NCI-H748 (cell line): ENCODE results near the gene ATF7.
A peak's percentile ranks its signal among the peaks of the same experiment; 100 is the strongest.
"Not testable (repeated sequence)": the region's sequence is repeated elsewhere in the genome, so short reads cannot be mapped to it uniquely, and the experiment has no call there.

Experiments used
- DNase-seq: peaks from one replicate; lab custom pipeline; 2025; ENCODE audit not compliant: unreplicated experiment; lab: John Stamatoyannopoulos, UW

ATF7 gene

DNA sequence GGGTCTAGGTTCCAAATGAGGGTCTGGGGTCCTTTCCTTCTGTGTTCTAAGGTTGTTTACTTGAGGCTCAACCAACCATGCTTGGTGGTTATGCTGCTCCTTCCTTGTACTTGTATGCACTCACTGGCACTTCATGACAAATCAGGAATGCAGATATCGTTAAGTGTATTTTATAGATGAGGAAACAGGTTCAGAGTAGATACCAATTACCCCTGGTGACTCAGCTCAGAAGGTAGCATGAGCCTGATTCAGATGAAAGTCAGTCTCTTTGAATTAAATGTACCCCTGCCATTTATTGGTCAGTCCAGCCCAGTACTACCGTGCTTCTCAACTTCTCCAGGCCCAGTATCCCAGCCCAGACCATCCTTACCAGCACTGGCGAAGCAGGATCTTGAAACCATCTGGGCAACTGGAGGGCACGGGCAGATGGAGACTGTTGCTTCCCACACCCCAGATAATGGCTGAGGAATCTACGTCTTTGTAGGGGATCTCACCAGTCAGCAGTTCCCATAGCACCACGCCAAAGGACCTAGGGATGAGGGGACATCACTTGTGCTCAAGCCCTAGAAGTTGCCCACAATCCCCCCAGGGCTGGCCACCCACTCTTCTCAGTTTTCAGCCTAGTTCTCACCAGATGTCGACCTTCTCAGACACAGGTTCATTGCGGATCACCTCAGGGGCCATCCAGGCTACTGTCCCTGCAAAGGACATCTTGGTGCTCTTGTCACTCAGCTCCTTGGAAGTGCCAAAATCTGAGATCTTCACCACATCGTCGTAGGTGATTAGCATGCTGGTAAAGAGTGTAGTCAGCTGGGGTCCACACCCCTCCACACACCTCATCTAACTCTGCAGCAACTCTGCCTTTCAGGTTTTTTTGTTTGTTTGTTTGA, 141.3 kb downstream of the ATF7 start:
- no peak for DNase-seq

DNA sequence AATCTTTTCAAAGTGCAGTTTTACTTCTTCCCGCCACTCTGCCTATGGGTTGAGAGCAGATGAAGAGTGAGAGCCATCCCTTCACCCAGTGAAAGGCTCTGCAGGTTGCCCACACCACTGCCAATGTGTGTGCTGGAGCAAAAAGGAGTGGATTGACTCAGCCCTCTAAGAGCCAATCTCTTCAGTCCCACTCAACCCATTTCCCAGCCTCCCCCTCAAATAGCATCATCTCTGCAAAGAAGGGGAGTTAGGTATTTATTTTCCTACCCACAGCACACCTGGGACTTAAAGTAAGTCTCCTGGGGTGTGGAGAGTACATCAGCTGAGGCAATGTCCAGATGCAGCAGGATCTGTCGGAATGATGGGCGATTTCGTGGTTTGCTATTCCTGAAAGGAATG, 142.2 kb downstream of the ATF7 start:
- no peak for DNase-seq

DNA sequence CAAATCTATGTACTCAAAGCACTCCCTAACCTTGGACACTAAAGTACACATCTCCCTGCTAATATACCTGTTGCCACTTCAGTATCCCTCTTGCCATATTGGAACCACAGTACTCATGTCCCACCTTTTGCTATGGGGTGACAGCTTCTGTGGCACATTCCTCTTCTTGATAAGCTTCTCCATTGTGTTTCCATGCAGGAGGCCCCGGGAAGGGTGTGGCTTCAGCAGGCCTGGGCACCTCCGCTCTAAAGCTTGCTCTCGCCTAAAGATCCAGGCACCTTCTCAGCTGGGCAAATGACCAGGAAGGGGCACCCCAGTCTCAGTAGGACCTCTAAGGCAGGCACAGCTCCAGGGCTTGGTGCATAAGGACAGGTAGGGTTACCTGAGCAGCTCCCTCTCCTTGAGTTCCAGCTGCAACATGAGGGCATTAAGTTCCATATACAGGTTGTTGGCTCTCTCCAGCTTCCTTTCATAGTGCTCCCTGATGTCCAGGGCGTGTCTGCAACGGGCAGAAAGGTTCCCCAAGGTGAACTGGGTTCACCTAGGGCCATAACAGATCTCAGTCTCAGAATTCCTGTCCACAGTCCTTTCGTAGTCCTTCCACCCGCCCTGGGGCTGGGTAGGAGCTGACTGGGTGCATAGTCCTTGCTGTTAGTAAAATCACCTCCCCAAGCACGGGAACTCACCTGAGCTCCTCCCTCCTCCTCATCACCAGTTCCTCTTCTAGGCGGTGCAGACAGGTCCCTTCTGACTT, 142.8 kb downstream of the ATF7 start:
- DNase-seq: no peak

DNA sequence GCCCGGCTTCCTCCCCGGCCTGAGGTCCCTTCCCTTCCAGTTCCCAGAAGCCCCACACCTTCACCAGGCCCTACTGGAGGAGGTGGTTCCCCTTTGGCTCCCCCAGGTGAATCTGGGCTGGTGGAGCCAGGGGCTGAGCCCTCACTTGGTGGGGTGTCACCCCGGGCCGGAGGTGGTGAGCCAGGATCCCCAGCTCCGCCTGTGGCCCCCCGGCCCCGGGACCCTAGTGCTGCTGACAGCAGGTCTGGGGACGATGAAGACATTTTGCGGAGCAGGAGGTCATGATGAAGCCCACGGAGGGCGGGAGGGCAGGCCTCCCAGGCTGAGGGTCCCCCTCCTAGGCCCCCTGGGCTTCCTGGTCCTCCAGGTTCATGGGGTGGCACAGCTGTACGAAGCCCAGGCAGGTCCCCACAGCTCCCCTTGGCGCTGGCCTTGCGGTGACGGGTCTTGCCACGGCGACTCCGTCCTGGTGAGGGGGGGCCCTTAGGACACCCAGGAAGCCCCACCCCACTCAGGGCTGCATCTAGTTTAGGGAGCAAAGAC, 143.5 kb downstream of the ATF7 start:
- no peak for DNase-seq

DNA sequence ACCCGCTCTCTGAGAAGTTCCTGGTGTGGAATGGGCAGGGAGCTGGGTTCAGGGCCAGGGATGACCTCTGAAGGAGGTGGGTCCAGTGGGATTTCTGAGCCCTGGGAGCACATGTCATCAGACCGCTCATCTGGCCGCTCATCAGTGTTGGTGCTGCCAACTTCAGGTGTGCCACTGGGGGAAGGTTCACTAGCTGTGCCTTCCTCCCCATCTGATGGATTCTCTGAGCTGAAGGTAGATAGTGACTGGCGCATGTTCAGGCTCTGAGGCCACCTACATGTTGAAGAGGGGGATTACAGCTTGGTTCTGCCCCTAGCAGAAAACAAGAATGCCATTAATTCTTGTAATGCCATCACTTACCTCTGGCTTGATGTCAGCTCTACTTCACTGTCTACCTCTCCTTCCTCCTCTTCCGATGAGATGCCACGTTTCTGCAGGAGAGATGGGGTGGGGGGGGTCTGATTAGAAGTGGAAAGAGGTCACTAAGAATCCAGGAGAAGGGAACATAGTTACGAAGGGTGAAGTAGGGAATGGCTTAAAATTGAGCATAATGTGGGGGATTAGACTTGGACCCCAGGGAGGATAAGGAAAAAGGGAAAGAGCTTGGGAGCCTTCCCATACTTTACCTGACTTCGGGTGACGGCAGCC, 144.1 kb downstream of the ATF7 start:
- peak; percentile 18 for DNase-seq

DNA sequence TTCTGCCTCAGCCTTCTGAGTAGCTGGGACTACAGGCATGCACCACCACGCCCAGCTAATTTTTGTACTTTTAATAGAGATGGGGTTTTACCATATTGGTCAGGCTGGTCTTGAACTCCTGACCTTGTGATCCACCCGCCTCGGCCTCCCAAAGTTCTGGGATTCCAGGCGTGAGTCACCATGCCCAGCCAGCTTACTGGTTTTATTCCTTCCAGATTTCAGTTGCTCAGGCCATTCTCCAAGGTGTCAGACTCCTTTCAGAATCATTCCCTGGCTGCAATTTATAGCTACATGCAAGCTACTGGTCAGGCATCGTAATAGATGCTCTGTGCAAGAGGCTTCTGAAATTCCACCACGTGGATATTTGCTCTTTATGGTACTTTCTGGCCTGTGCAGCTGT, 144.7 kb downstream of the ATF7 start:
- not testable (repeated sequence) for DNase-seq

DNA sequence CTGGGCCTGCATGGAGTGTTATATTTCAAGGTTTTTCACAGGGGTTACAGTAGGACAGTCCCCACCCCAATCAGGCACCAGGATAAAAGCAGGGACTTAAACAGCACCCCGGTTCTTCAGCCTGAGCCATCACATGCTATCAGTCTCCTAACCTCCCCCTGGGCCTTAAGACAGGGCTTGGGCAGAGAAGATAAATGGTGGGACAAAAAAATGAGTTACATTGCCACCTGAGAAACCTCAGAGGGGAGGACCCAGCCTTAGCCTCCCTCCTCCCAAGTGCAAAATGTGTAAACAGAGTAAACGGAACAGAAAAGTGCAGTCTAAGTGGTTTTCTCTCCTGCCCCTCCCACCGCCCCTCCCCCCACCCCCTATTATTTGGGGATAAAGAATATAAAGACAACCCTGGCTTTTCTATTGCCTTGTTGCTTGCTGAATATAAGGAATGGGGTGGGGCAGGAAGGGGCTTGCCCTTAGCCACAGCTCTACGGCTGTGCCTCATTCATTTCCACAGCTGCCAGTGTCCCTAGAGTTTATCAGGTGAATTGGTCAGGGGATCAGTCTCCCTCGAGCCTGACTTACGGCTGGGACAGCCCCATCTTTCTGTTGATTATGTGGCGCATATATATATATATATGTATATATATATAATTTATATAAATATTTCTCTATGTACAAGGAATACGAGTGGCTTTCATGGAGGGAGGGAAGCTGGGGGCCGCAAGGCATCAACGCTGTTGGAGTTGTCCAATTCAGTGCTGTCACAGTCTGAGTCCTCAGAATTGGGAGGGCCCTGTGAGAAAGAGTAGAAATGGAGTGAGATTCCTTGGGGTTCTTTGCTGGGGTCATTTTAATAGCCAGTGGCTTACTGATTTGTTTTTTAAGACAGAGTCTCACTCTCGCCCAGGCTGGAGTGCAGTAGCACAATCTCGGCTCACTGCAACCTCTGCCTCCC, 145.4 kb downstream of the ATF7 start:
- no peak for DNase-seq

DNA sequence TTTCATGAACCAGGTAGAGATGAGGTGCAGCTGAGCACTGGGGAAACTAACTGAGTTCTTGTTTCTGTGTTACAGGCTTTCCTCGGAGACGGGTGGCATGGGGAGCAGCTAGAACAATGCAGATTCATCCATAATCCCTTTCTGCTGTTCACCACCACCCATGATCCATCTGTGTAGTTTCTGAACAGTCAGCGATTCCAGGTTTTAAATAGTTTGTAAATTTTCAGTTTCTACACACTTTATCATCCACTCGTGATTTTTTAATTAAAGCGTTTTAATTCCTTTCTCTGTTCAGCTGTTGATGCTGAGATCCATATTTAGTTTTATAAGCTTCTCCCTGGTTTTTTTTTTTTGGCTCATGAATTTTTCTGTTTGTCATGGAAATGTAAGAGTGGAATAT, 146.9 kb downstream of the ATF7 start:
- DNase-seq: no peak

DNA sequence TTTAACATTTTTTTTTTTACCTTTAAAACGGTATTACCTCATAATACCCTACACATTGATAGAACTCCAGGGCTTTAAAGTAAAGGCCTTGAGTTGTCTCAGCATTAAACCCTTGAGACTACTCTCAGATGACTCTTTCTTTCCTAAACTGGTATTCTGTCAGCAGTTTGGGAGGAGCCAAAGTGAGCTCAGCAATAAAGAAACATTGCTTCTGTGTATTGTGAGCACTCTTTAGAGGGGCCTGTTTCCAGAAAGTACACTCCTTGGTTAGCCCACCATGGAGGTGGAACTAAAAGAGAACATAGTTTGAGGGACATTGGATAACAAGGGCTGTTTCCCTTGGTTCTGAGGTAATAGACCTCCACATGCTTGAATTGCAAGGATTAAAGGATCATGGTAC, 147.3 kb downstream of the ATF7 start:
- no peak for DNase-seq

DNA sequence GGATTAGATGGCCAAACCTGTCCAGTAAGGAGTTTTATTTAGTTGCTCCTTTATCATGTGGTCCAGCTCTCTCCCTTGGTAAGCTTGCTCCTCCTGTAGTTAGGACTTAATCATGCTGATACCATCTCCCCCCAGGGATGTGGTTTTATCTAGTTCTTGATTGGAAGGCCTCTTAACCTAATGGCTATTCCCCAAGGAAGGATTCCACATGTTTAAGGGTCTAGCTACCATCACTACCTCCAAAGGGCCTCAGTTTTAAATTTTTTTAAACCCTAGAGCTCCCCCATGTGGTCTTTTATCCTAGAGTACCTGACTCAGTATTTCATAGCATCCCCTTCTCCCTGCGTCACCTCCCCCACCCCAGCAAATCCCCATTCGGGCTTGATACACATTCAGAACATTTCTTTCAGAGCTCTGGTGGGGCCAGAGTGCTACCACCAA, 149.4 kb downstream of the ATF7 start:
- DNase-seq: peak; percentile 9

DNA sequence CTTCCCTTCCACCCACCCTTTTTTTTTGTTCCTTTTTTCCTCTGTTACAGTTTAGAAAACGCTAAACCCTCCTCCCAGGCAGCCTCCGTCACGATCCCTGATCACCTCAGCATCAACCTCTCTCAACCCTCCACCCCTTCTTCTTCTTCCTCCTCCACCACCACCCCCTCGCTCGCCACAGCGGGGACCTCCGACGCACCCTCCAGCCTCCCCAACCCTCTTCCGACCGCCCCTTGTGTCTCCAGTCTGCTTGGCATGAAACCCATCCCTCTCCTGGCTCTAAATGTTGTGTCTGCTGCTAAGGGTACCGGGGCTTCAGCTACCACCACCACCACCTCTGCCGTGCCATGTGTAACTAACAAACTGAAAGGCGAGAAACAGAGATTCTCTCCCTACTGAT, 151.4 kb downstream of the ATF7 start:
- DNase-seq: no peak

DNA sequence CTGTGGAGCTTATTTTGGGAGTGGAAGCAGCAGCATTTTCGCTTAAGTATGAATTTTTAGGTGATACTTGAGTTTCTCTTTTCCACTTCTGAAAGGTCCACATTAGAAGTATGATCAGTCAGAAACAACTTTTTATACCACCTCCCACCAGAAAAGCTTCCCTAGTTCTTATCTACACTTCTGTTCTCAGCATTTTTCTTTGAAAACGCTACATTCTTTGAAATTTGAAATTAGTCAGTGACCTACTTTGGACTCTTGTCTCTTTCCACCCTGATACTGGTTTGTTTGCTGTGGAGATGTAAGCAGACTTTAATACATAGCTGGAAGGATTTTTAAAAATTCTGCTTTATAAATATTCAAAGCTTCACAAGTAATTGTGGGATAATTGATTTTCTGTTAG, 152.1 kb downstream of the ATF7 start:
- no peak for DNase-seq

DNA sequence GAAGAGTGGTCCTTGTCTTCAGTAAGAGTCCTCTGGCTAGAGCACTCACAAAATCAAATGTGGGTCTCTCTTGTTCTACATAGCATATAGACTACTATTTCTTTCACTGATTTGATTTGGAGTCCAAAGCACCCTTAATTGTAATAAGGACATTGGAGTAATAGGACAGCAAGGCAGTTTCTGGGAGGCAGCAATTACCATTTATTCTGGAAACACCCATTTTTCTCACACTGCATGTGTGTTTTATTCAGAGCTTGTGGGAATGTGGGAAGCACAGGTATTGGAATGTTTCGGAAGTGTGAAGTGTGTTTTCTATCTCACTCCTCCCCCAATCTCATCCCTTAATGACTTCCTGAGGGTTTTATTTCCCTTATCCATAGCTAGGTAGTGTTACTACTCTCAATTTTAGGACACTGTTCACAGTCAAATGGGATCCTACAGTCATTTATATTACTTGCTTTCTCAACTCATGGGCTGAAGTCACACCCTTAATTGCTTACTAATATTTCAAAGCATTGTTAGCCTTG, 154.1 kb downstream of the ATF7 start:
- no peak for DNase-seq

DNA sequence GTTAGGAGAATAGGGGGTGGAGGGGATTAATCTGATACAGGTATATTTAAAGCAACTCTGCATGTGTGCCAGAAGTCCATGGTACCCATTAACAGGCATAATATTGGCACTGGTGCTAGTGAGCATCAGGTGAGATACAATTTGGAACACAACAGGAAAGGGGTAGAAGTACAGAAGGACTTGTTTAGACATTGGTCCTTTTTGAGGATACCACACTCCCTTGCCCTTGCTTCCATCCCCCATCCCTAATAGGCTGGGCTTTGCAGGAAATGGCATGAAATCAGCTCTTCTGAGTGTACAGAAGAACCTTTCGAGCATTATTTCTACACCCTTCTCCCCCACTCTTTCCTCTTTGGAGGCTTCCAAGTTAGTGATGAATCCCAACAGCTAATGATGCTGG, 157.9 kb downstream of the ATF7 start:
- no peak for DNase-seq

DNA sequence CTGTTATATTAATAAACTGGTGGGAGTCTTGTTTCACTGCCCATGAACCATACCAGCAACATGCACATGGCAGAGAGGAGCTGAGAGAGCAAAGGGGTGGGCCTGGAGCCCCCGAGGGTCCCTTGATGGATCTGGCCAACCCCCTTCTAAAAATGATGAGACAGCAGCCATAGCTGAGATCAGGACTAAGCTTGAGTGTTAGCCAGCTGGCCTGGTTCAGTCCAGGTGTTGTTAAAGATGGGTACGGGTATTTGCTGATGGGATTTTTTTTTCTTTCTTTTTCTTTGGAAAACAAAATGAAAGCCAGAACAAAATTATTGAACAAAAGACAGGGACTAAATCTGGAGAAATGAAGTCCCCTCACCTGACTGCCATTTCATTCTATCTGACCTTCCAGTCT, 158.3 kb downstream of the ATF7 start:
- DNase-seq: no peak

DNA sequence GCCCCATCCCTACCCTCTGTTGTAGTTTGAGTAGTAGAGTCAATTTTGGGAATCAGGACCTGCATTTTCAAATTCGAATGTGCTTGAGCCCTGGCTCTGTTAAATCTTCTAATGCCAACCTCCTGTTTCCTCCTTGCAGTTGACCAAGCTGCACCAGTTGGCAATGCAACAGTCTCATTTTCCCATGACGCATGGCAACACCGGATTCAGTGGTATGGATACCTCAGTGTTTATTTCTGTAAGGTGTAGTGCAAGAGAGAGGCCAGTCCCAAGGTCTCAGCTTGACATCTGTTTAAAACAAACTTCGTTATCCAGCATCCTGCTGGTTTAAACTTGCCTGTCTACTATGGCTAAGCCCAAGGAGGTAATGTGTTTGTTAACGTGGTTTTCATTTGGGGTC, 159.1 kb downstream of the ATF7 start:
- no peak for DNase-seq

DNA sequence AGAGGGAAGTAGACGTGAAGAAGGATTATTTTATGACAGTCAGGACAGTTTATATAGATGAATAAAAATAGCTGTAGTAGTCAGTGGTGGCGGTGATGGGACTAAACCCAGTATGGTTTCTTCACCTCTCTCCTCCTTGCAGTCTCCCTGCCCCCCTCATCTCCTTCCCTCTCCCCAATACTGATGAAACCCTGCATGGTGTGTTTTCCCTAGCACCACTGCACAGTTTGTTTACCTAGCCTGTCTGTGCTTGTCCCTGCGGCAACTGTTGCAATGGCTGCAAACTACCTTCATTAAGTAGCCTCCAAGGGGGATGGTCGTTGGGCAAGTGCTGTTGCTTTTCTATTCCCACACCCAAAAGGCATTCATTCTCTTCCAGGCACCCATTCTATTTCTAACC, 159.5 kb downstream of the ATF7 start:
- no peak for DNase-seq

DNA sequence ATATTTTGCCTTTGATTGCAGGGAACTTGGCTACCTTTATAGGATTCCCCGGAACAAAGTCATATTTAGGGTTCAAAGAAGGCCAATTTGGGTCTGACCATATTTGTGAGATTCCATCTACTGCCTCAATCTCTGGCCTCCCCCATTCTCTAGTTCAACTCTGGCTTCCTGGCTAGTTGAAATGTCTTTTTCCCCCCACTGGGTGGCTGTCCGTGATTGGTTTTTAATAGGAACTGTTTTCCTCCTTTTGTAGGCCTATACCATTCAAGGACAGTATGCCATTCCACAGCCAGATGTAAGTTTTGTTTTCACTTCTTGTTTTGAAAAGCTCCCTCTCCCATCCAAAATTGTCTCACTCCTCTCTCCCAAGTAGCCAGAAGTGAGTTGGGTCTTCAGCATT, 160.5 kb downstream of the ATF7 start:
- DNase-seq: no peak

DNA sequence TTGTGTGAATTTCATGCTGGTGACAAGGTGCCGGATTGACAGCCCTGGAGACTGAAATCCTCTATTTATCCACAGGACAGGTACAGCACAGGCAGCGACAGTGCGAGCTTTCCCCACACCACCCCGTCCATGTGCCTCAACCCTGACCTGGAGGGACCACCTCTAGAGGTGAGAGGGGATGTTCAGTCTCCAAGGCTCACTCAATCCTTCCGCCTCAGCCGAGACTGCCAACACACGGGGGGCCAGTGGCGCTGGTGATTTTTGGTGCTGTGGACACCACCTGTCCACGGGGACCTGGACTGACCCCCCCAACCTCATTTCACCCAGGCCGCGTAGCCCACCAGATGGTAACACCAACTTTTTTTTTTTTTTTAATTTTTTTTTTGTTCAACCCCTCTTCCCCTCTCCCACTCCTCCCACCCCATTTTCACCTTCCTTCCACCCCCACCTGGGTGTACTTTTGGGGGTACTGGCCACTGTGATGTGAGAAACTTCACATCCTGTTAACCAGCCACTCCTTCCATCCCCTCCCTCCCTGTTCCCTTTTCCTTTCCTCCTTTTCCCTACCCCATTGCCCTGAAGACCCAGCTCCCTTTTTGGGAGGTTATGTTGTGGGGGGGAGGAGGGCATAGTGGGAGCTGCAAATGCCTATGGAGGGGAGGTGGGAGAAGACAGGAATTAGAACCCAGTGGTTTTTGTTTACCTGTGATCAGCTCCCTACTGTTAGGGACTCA, 161.3 kb downstream of the ATF7 start:
- DNase-seq: no peak
